ENCODE results near the gene ANXA11.

DNA sequence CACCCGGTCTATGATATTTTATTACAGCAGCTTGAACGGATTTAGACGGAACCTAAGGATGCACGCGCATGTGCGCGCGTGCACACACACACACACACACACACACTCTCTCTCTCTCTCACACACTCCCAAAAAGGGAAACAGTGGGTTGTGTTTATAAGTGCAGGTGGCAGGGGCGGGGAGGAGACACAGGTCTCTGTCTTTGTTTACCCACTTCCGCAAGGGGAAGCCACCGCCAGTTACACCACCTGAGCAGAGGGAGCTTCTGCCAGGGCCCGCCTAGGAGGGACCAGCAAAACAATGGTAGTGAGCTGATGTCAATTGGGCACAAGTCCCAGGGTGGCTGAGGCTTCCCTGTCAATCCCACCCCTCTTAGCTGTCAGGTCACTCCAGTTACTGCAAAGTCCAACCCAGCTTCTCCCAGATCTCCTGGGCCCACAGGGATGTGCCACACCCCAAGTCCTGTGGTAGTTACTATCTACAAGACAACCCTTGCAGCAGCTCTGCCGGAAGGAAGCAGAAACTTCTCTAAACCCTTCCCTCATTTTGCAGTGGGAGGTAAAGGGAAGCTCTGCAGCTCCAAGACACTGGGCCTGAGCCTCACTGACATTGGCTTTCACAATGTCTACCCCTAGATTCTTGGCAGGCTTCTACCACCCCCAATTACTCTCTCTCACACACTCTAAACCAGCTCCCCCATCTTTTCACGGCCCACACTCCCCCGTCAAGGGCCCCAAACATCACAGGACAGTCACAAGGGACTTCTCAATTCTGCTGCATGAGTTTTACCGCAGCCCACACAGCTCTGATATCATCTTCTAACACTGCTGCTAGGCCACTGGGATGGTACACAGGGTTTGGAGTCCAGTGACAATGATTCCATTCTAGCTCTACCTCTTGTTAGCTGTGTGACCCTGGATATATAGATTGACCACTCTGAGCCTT lies 17.6 kb downstream of the ANXA11 start:
- TF ChIP-seq POLR2A (IDR thresholded peaks at IDR 0.05), result peak in 1 of 2 donors; percentile 24
- TF ChIP-seq, protein P1, sequence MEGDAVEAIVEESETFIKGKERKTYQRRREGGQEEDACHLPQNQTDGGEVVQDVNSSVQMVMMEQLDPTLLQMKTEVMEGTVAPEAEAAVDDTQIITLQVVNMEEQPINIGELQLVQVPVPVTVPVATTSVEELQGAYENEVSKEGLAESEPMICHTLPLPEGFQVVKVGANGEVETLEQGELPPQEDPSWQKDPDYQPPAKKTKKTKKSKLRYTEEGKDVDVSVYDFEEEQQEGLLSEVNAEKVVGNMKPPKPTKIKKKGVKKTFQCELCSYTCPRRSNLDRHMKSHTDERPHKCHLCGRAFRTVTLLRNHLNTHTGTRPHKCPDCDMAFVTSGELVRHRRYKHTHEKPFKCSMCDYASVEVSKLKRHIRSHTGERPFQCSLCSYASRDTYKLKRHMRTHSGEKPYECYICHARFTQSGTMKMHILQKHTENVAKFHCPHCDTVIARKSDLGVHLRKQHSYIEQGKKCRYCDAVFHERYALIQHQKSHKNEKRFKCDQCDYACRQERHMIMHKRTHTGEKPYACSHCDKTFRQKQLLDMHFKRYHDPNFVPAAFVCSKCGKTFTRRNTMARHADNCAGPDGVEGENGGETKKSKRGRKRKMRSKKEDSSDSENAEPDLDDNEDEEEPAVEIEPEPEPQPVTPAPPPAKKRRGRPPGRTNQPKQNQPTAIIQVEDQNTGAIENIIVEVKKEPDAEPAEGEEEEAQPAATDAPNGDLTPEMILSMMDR (IDR thresholded peaks at IDR 0.05), result peak in 1 of 6 experiments; percentile 4
